Erythroblast (primary cell): ENCODE data around the gene TOGARAM2.

Experiments used
- GATA1 ChIP-seq: IDR thresholded peaks from 2 replicates; pipeline ENCODE4 v1.6.1; 2011; ENCODE audit warnings: low read depth, mild to moderate bottlenecking, control low read depth, low read length, moderate library complexity
- POLR2A ChIP-seq: IDR thresholded peaks from 2 replicates; pipeline ENCODE4 v1.6.1; 2011; ENCODE audit warnings: mild to moderate bottlenecking, low read length

GRCh38 chr2:29000481-29000880 is 19.4 kb downstream of the TOGARAM2 start:
- TF ChIP-seq POLR2A (no peak), GATA1 (no peak)
